ENCODE results near the gene FSTL4.
A peak's percentile ranks its signal among the peaks of the same experiment; 100 is the strongest.
"Not testable (repeated sequence)": the region's sequence is repeated elsewhere in the genome, so short reads cannot be mapped to it uniquely, and the experiment has no call there.

The FSTL4 gene

DNA sequence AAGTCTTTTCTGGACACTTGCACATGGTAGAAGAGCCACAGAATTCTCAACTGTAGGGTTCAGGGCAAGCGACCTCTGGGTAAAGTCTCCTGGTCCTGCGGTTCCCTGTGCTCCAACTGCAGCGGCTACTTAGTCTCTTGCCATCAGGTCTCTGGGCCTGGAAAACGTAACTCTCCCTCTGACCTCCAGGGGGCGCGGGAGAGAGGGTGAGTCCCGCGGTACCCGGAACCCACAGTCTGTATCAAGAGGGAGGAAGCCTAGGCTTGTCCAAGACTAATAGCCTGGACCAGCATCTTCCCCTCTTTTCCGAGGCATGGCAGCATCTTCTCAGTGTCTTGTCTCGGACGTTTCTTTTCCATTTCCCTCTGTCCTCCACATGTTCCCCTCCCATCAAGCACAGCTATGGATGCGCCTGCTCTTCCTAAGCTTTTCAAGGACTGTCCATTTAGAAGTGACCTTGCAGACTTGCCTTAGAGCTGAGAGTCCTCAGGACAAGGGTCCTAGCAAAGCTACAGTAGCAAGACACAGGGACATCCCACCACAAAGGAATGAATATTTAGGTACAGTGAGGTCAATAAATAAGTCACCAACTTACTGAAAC, 59.3 kb downstream of the FSTL4 start:
- DNase-seq (ENCODE audit: low spot score), result peak; percentile 21

DNA sequence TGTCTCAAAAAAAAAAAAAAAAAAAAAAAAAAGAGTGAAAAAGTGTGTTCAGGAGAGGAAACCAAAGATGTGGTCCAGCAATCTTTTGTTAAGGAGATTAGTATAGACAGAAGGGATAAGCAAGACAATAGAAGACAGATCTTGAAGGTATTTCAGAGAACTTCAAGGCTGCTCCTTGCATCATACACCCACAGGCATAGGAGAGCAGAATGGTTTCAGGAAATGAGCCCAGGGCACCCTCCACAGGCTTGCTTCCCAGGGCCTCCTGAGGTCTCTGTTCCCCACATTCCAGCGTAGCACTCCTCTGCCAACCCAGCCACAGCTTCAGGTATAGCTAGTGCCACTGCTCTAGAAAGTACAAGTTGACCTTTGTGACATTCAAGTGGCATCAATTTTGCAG, 65.8 kb downstream of the FSTL4 start:
- DNase-seq (ENCODE audit: low spot score), result no peak

DNA sequence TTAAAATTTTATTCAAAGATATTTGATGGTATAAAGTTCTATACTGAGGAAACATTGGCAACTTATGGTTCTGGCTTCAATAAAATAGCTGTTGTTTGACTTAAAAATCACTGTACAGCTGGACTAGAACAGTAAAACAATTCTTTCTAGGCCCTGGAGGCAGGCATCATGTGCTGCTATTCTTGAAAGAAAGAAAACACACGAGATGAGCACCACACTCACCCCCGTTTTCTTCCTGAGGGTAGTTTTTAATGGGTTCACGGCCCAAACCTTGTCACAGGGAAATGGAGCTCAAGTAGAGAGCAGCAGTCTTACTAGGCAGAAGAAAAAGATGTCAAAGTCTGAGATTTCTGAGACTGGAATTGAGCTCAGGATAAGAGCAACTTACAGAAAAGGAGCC, 68.0 kb downstream of the FSTL4 start:
- no peak for DNase-seq (ENCODE audit: low spot score)

DNA sequence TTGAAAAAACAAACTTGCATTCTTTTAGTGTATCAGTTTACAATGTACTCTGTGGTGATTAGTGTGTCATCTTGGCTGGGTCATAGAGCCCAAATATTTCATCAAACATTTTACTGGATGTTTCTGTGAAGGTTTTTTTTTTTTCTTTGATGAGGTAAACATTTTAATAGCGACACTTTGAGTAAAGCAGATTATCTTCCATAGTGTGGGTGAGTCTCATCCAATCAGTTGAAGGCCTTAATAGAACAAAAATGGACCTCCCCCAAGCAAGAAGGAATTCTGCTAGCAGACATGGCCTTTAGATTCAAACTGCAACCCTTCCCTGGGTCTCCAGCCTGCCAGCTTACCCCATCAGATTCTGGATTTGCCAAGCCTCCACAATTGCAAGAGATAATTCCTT, 72.5 kb downstream of the FSTL4 start:
- DNase-seq (ENCODE audit: low spot score), result no peak

DNA sequence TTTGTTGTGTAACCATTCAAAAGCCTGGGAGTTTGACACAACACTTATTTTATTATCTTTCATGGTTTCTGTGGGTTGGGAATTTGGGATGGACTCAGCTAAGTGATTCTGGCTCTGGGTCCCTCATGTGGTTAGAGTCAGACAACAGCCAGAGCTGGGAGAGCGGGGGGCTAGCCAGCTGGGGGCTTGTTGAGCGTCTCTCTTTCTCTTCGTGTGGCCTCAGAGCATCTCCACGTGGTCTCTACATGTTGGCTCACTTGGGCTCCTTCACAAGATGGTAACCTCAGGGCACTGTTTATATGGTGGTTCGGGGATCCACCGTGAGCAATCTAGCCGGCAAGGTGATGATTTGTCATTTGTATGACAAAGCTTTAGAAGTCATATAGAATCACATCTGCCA, 73.6 kb downstream of the FSTL4 start:
- no peak for DNase-seq (ENCODE audit: low spot score)

DNA sequence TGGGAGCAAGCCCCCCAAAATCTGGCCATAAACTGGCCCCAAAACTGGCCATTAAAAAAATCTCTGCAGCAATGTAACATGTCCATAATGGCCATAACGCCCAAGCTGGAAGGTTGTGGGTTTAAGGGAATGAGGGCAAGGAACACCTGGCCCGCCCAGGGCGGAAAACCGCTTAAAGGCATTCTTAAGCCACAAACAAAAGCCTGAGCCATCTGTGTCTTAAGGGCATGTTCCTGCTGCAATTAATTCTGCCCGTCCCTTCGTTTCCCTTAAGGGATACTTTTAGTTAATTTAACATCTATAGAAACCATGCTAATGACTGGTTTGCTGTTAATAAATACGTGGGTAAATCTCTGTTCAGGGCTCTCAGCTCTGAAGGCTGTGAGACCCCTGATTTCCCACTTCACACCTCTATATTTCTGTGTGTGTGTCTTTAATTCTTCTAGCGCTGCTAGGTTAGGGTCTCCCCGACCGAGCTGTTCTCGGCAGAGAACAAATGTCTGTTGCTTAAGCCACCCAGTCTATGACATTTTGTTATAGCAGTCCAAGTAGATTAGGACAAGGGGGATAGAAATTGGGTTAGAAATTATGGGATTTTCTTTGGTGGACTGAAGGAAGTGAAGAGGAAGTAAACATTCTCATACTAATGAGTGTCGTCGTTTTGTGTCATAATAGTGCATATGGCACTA, 77.0 kb downstream of the FSTL4 start:
- not testable (repeated sequence) for DNase-seq (ENCODE audit: low spot score)

DNA sequence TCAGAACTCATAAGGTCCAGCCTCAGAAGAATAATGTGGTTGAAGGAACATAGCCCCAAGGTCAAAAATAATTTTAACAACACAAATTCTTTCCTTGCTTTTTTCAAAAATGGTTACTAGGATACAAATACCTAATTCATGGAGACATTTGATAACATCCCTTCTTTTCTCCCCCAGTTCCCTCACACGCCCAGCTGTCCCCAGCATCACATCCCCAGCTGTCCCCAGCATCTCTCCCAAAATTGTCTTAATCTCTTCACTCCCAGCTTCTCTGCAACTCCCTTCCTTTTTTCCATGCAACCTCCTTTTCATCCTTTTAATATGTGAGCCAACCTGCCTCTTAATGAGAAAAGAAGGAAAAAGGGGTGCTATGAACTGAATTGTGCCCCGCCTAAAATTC, 77.8 kb downstream of the FSTL4 start:
- DNase-seq (ENCODE audit: low spot score), result no peak

DNA sequence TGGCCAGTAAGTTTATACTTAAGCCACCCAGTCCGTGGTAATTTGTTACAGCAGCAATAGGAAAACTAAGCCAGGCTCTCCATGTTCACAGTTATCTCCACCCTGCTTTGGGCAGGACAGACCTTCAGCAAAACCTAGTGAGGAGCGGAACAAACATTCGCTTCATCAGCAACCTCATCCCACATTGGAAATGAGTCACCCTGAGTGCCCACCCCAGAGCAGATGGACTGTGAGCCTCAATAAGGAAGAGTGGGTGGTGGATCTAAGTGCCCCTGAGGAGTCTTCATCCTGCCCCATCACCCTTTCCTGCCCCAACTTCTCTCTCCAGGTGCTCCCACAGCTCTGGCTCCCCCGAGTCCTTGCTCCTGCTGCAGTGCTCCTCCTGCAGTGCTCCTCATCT, 78.8 kb downstream of the FSTL4 start:
- no peak for DNase-seq (ENCODE audit: low spot score)

DNA sequence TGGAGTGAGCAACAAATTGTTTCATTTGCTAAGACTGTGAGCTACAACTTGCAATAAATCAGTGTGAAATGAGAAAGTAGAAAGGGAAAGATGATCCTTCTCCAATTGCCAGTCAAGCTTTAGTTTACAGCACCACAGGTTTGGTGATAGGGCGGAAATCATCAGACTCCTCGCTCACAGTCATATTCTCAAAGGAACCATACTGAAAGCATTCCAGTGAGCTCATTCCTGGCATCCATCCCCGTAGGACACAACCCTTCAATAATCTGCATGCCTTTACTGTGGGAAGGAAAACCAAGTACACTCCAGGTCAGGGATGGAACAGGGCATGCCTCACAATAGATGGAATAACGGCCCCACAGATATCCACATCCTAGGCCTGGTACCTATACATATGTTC, 80.7 kb downstream of the FSTL4 start:
- DNase-seq (ENCODE audit: low spot score), result no peak

DNA sequence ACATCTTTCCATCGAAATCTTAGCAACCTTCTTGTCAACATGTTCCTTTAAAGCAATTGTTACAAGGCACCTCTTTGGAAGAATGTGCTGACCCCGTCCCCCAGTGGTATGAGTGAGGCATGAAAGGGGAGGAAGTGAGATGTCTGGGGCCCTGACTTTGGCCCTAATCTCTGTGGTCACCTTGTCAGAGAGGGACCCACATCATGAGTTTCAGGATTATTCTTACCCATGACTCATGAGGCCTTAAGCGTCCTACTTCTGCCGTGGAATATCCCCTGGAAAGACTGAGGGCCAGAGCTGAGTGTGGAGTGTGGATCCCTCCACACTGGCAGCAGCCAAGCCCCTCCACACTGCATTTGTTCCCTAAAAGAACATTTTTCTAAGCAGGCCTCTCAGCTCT, 81.2 kb downstream of the FSTL4 start:
- DNase-seq (ENCODE audit: low spot score), result no peak

DNA sequence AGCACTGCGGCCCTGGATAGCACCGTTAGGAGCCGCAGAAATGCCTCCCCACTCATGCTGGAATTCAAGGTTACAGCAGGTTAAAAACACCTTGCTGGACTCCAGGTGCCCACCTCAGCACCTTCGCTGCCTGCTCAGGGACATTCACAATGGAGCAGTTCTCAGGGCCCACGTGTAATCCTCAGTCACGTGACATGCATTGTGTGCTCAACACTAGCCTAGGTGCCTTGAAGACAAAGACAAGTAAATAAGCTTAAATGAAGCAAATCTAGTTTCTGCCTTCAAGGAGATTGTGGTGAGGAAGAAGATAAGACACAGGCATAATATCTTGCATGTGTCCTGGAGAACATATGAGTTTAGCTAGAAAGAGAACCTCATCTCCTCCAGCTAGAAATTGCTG, 82.1 kb downstream of the FSTL4 start:
- no peak for DNase-seq (ENCODE audit: low spot score)

DNA sequence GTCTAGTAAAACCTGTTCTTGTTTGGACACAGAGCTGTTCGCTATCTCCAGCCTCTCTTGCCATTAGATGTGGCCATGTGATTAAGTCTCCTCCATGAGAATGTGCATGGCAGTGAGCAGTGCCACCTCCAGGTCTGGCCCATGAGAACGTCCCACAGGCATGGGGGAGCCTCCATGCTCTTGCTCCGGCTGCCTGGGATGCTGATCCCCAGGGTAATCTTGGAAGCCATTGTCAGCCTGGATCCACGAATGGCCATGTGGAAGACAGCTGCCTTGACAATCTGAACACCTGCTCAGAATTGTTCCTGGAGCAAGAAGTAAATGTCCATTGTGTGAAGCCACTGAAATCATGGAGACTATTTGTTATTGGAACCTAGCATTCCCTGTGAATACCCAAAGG, 83.5 kb downstream of the FSTL4 start:
- DNase-seq (ENCODE audit: low spot score), result no peak

DNA sequence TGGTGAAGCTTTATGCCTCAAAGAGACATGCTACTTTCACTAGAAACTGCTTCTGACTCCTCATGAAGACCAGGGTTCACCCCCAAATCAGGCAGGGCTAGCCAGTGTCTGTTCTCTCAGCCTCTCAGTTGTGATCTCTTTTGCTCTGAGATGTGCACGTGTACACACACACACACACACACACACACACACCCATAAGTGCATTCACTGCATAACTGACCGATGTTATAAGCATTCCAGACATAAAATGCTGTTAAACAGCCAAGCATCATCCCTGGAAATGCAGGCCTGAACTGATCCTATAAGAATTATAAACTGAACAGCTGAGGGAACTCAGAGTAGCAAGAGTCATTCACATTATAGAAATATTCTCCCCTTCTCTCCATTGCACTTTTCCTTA, 85.0 kb downstream of the FSTL4 start:
- no peak for DNase-seq (ENCODE audit: low spot score)

DNA sequence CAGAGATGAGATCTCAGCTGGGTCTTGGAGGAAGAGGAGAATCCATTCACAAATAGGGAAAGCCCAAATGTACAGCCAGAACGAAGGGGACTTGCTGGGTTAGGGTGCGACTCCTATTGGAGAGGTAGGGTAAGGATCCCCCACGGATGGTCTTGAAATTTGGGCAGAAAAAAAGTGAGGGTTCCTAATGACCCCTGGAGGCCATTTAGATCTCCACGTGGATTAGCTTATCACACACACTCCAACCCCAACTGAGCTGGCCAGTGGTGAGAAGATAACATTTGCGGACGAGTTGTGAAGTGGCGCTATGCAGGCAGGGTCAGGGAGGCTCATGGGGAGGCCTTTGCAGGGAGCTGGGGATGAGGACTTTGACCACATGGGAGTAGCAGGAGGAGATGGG, 86.0 kb downstream of the FSTL4 start:
- DNase-seq (ENCODE audit: low spot score), result no peak

DNA sequence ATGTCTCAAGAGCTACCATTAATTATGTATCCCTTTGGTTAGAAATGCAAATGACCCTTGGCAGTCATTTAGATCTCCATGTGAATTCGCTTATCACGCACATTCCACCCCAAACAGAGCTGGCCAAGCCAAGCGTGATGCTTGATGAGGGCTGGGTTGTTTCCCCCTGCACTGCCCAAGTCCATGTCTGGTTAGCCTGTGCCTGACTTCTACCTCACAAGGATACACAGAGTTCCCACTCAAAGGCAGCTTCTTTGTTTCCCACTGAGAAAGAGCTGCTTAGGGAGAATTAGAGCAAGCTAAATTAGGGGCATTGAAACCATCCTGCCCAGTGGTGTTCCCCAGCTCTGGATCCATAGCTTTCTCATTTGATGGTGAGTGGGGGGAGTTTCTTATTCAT, 87.2 kb downstream of the FSTL4 start:
- no peak for DNase-seq (ENCODE audit: low spot score)

DNA sequence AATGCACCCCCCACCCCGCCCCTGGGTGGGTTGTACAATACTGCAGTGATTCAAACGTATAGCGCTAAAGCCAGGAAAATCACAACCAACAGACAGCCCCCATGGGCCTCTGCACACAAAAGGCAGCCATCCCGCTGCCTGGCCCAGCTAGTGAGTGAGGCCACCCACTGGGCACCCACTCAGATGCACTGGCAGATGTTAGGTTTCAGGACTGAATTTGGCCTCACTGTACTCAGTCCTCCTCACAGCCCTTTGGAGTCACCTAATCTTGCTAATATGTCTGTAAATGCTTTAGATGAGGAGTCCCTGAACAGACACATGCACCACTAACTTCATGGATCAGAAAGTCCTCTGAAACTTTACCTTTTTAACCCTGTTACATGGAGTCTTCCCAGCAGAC, 87.7 kb downstream of the FSTL4 start:
- no peak for DNase-seq (ENCODE audit: low spot score)

DNA sequence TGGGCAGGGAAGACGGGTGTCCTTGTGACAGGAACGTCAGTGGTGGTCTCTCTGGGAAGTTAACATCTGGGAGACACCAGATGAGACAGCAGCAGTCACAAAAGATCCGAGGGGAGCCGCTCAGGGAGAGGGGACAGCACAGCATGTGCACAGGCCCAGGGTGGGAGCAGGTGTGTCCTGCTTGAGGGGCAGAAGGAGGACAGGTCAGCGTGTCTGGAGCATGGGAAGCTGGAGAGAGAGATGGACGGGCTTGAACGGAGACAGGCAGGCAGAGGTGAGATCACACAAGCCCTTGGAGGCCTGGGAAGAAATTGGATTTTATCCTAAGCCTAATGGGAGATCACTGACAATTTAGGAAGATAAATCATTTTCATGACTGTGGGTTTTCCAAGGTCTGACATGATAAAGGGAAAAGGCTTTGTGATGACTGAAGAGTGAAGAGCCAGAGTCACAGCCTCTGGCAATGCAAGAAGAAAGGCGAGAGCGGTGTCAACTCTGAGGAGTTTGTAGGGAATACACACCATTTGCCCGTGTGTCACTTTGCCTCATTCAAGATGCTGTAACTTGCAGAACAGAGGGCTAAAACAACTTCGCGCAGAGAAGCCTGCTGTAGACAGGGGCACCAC, 88.3 kb downstream of the FSTL4 start:
- no peak for DNase-seq (ENCODE audit: low spot score)

DNA sequence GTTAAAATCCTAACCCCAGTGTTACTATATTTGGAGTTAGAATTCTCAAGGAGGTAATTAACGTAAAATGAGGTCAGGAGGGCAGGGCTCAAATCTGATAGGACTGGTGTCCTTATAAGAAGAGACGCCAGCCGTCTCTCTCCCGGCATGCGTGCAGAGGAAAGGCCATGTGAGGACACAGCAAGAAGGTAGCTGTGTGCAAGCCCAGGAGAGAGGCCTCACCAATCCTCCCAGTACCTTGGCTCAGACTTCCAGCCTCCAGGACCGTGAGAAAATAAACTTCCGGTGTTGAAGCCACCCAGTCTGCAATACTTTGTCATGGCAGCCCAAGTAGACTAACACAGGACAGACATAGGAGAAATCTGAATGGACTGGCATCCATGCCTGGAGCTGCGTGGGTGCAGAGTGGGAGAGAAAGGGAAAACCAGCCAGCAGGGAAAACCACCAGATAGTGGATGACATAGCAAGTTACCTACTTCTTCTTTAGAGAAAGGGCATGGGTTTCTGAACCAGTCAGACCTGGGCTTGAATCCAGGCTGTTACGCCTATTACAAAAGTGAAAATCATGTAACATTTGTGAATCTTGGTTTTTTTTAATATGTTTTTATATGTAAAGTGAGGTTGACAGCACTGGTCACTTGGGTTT, 89.2 kb downstream of the FSTL4 start:
- DNase-seq (ENCODE audit: low spot score), result no peak

DNA sequence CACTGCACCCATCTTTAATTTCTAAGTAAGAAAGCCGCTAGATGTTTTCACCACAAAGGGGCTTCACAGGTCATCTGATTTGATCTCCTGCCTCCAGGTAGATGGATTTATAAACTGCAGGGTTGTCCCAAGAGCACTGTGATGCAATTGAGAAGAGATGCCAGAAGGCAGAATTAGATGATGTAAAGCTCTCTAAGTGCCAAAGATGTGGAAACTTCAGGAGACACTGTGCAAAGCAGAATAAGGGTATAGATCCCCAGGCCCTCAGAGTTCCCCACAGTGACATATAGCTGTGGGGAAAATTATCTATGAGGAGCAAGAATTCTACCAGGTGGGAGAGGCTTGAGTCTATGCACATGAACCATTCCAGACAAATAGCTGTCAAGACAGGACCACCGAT, 90.5 kb downstream of the FSTL4 start:
- DNase-seq (ENCODE audit: low spot score), result no peak

DNA sequence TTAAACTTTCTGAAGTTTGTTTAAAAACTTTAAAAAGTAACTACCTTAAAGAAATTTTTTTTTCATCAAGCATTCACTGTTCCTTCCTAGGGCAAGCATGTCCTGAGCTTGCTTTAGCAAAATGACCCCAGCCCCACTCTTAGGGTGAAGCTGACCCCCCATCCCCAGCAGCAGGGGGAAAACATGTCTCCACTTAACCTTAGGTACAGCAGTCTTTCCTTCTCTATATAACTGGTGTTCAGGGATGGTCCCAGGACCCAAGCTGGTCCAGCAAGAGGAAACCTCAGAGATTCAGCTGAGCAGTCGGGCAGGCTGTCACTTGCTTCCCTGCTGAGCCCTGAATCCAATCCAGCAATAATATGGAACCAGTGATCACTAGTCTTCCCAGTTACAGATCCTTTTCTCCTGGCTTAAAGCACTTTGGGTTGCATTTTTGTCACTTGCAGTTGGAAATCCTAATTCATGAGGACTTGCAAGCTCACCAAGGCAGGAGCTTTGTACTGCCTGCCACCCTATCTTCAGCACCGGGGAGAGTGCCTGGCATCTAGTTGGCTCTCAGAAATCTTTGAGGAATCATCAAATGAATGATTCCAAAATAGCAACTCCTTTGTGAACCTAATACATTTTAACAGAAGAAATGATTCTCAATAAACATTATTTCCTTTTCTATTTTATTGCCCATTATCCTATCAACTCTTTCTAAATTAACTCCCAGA, 91.2 kb downstream of the FSTL4 start:
- DNase-seq (ENCODE audit: low spot score), result no peak

DNA sequence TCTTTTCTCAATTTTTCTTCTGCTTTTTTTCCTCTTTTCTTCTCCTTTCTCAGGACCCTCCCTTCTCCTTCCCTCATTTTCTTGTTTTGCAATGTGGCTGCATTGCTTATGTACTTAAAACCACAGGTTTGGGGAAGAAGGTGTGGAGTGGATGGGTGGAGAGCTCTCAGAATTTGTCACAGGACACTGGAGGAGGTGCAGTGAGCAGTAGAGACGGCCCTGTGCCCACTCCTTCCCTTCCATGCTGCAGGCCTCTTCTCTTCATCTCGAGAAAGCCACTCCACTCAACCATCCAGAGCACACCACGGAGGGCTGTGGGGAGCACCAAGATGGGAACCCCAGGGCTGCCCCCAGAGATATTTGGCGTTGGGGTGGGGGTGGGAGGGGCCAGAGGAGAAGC, 92.3 kb downstream of the FSTL4 start:
- no peak for DNase-seq (ENCODE audit: low spot score)

DNA sequence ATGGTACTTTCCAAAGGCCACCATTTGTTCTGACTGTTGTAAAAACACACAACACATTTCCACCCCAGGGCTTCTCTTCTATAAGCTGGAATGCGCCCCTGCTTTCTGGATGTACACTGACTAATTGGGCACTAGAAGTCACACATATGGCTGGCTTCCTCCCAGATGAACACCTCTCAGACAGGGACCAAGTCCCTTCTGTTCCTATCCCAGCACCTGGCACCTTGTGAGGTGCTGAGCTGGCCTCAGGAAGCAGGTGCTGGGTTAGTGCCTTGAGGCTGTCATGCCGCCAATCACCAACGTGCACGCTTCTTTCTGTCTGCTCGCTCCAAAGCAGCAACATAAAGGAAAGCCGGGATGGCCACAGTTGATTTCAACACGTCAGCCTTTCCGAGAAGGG, 93.2 kb downstream of the FSTL4 start:
- DNase-seq (ENCODE audit: low spot score), result no peak

DNA sequence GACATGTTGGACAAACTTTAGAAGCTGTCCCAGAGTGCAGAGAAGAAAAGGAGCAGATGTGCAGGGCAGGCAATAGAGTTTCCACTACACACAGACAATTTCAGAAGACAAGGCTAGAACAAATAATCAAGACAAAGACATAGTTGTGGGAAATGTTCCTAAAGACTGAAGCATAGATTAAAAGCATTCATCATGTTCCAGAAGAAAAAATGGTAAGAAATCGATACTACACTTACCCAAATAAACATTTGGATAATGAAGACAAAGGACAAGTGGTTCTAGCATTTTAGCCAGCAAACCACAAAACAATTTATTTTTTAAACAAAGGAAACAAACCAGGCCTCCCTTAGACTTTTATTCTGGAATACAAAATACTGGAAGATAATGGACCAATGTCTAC, 97.9 kb downstream of the FSTL4 start:
- DNase-seq (ENCODE audit: low spot score), result no peak

Measured in CD4-positive, alpha-beta T cell treated with Interleukin-6 at 100 ng/mL for 8 hours (primary cell).